ENCODE data around the gene COPS8.

The COPS8 gene

GRCh38 chr2:237128026-237128703, 42.5 kb downstream of the COPS8 start (continued):
- TF ChIP-seq, protein P1, sequence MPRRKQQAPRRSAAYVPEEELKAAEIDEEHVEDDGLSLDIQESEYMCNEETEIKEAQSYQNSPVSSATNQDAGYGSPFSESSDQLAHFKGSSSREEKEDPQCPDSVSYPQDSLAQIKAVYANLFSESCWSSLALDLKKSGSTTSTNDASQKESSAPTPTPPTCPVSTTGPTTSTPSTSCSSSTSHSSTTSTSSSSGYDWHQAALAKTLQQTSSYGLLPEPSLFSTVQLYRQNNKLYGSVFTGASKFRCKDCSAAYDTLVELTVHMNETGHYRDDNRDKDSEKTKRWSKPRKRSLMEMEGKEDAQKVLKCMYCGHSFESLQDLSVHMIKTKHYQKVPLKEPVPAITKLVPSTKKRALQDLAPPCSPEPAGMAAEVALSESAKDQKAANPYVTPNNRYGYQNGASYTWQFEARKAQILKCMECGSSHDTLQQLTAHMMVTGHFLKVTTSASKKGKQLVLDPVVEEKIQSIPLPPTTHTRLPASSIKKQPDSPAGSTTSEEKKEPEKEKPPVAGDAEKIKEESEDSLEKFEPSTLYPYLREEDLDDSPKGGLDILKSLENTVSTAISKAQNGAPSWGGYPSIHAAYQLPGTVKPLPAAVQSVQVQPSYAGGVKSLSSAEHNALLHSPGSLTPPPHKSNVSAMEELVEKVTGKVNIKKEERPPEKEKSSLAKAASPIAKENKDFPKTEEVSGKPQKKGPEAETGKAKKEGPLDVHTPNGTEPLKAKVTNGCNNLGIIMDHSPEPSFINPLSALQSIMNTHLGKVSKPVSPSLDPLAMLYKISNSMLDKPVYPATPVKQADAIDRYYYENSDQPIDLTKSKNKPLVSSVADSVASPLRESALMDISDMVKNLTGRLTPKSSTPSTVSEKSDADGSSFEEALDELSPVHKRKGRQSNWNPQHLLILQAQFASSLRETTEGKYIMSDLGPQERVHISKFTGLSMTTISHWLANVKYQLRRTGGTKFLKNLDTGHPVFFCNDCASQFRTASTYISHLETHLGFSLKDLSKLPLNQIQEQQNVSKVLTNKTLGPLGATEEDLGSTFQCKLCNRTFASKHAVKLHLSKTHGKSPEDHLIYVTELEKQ (tag by site-specific recombination; IDR thresholded peaks at IDR 0.05; ENCODE audit: borderline replicate concordance) = peak; percentile 68
- TF ChIP-seq ZNF837 (tag by site-specific recombination; IDR thresholded peaks at IDR 0.05) = peak; percentile 70; the same call in 1 of the 2 replicates
- peak; percentile 38; the same call in 1 of the 2 replicates for TF ChIP-seq EGR2 (tag by site-specific recombination; IDR thresholded peaks at IDR 0.05; ENCODE audit: low read depth)
- peak; percentile 43; the same call in 1 of the 2 replicates for TF ChIP-seq ZNF24 (tag by site-specific recombination; IDR thresholded peaks at IDR 0.05)
- no peak for TF ChIP-seq ZNF658 (tag by site-specific recombination; IDR thresholded peaks at IDR 0.05)
- TF ChIP-seq PATZ1 (tag by site-specific recombination; IDR thresholded peaks at IDR 0.05) = peak; percentile 47
- TF ChIP-seq KLF7 (tag by site-specific recombination; IDR thresholded peaks at IDR 0.05; ENCODE audit: borderline replicate concordance) = no peak
- TF ChIP-seq ZNF785 (tag by site-specific recombination; IDR thresholded peaks at IDR 0.05) = 0 out of 2 replicates have a peak, but pooled peaks have one; percentile 52
- TF ChIP-seq ZBTB26 (tag by site-specific recombination; optimal IDR thresholded peaks at IDR 0.05) = peak; percentile 41
- TF ChIP-seq ZNF140 (tag by site-specific recombination; IDR thresholded peaks at IDR 0.05) = no peak

DNA sequence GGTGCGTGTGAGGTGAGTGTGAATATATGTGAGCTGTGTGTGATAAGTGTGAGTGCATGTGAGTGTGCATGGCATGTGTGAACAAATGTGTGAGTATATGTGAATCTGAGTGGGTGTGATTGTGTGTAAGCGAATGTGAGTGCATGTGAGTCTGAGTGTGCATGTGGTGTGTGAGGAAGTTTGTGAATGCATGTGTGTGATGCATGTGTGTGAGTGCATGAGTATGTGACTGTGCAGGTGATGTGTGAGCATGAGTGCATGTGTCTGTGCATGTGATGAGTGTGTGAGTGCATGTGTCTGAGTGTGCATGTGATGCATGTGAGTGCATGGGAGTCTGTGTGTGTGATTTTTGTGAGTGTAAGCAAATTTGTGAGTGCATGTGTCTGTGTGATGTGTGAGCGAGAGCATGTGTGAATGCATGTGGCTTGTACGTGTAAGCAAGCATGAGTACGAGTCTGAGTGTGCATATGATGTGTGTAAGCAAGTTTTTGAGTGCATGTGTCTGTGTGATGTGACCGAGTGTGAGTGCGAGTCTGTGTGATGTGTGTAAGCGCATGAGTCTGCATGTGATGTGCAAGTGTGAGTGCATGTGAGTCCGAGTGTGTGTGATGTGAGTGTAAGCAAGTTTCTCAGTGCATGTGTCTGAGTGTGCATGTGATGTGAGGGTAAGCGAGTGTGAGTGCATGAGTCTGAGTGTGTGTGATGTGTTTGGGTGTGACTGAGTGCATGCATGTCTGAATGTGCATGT, 43.3 kb downstream of the COPS8 start:
- Histone ChIP-seq H3K4me1 (ENCODE audit: control insufficient read depth, insufficient read depth, low read length) (peaks cover 2% of the 10 kb centered on the region; the same call in 1 of the 2 replicates), H3K27ac (ENCODE audit: extremely low read depth, low read depth, low read length) (no peak overlapping the region), H3K9me3 (ENCODE audit: control insufficient read depth, insufficient read depth, low read depth, low read length) (no peaks in the 10 kb centered on the region), H3K36me3 (ENCODE audit: control insufficient read depth in 2 of 2, insufficient read depth in 1 of 2, low read length in 2 of 2) (no peaks in the 10 kb centered on the region), H3K4me3 (ENCODE audit: low read depth, low read length) (no peak overlapping the region)
- CTCF ChIA-PET = no interaction called here
- POLR2A ChIA-PET = no interaction called here
- TF ChIP-seq ZBTB7A (tag by site-specific recombination; IDR thresholded peaks at IDR 0.05; ENCODE audit: low read depth) (no peak), ZBTB48 (tag by site-specific recombination; IDR thresholded peaks at IDR 0.05) (no peak), ZNF223 (tag by site-specific recombination; IDR thresholded peaks at IDR 0.05) (no peak), ZNF239 (tag by site-specific recombination; IDR thresholded peaks at IDR 0.05) (no peak), ZNF423 (tag by site-specific recombination; IDR thresholded peaks at IDR 0.05) (no peak), ZNF10 (tag by site-specific recombination; IDR thresholded peaks at IDR 0.05) (no peak), ZNF791 (tag by site-specific recombination; IDR thresholded peaks at IDR 0.05) (no peak), ZNF785 (tag by site-specific recombination; IDR thresholded peaks at IDR 0.05) (no peak), PATZ1 (tag by site-specific recombination; IDR thresholded peaks at IDR 0.05) (no peak), PRDM6 (tag by site-specific recombination; IDR thresholded peaks at IDR 0.05) (no peak), ZBTB21 (tag by site-specific recombination; IDR thresholded peaks at IDR 0.05) (no peak)
- TF ChIP-seq, protein P2, sequence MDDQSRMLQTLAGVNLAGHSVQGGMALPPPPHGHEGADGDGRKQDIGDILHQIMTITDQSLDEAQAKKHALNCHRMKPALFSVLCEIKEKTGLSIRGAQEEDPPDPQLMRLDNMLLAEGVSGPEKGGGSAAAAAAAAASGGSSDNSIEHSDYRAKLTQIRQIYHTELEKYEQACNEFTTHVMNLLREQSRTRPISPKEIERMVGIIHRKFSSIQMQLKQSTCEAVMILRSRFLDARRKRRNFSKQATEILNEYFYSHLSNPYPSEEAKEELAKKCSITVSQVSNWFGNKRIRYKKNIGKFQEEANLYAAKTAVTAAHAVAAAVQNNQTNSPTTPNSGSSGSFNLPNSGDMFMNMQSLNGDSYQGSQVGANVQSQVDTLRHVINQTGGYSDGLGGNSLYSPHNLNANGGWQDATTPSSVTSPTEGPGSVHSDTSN (CRISPR knock-in tag; IDR thresholded peaks at IDR 0.05) = no peak
